Measurements from ENCODE around the gene VOPP1. TPM values are rescaled to one million over a fixed set of nuclear protein-coding genes. Genes with fewer than 3 reads are reported as not detected.

Gene VOPP1
- total and polyA plus RNA-seq, 11 donors, result 9.9 to 58.0 (median 22.9) TPM

GRCh38 chr7:55485501-55486191 is 86.7 kb downstream of the VOPP1 start:
- H3K4me1 ChIP-seq, result no peaks in the 10 kb centered on the region
- no peak for ATAC-seq
- TF ChIP-seq POLR2A (IDR thresholded peaks at IDR 0.05) (no peak), CTCF (IDR thresholded peaks at IDR 0.05) (no peak)
- no peaks in the 10 kb centered on the region for H3K9me3 ChIP-seq
- no peak overlapping the region for H3K27ac ChIP-seq
- intact Hi-C loops (cut with DNase I), result no loop called here
- DNase-seq, result no peak
- peaks cover 0 to 81% (median 31%) of the 10 kb centered on the region in 9 donors for H3K36me3 ChIP-seq
- H3K27me3 ChIP-seq, result no peaks in the 10 kb centered on the region
- H3K4me3 ChIP-seq, result no peak overlapping the region
- 90 to 95% (median 93%) methylated on average over 27 to 28 of the region's 28 CpGs for WGBS, 4 donors

- no peaks in the 10 kb centered on the region for H3K9me3 ChIP-seq
- TF ChIP-seq CTCF (IDR thresholded peaks at IDR 0.05), result no peak
- TF ChIP-seq POLR2A (IDR thresholded peaks at IDR 0.05), result no peak
- intact Hi-C loops (cut with DNase I), result no loop called here
- H3K4me3 ChIP-seq, result no peak overlapping the region
- DNase-seq (no peak), ATAC-seq (no peak)
- peaks cover 0 to 73% (median 23%) of the 10 kb centered on the region in 9 donors for H3K36me3 ChIP-seq
- H3K27me3 ChIP-seq, result no peaks in the 10 kb centered on the region
- WGBS, 4 donors, result 86 to 93% (median 87%) methylated on average over 6 of the region's 6 CpGs
- H3K4me1 ChIP-seq, result peaks cover 0 to under 1% (median 0%) of the 10 kb centered on the region in 12 donors
- no peak overlapping the region for H3K27ac ChIP-seq
Observed at GRCh38 chr7:55484834-55485233, 87.5 kb downstream of the VOPP1 start.

- ATAC-seq, result no peak
- 86 to 96% (median 91%) methylated on average over 5 of the region's 5 CpGs for WGBS, 4 donors
- no peaks in the 10 kb centered on the region for H3K9me3 ChIP-seq
- intact Hi-C loops (cut with DNase I), result no loop called here
- no peak for TF ChIP-seq CTCF (IDR thresholded peaks at IDR 0.05)
- TF ChIP-seq POLR2A (IDR thresholded peaks at IDR 0.05), result no peak
- no peak for DNase-seq
- H3K4me3 ChIP-seq, result no peak overlapping the region
- H3K36me3 ChIP-seq, result peaks cover 0 to 67% (median 17%) of the 10 kb centered on the region in 9 donors
- H3K27me3 ChIP-seq, result no peaks in the 10 kb centered on the region
- H3K4me1 ChIP-seq, result peaks cover 0 to 6% (median 0%) of the 10 kb centered on the region in 12 donors
- no peak overlapping the region for H3K27ac ChIP-seq
Observed at GRCh38 chr7:55484241-55484640, 88.1 kb downstream of the VOPP1 start.

GRCh38 chr7:55483046-55483445 is 89.3 kb downstream of the VOPP1 start:
- Histone ChIP-seq H3K4me1 (peaks cover 0 to 7% (median 0%) of the 10 kb centered on the region in 12 donors), H3K27ac (no peak overlapping the region), H3K27me3 (no peaks in the 10 kb centered on the region), H3K4me3 (no peak overlapping the region), H3K36me3 (peaks cover 0 to 59% (median 12%) of the 10 kb centered on the region in 9 donors), H3K9me3 (no peaks in the 10 kb centered on the region)
- ATAC-seq (no peak), DNase-seq (no peak)
- intact Hi-C loops (cut with DNase I), result no loop called here
- 95 to 100% (median 96%) methylated on average over 6 of the region's 6 CpGs for WGBS, 4 donors
- TF ChIP-seq CTCF (IDR thresholded peaks at IDR 0.05) (no peak), POLR2A (IDR thresholded peaks at IDR 0.05) (no peak)
